ENCODE results near the gene MEI4.

The MEI4 gene

GRCh38 chr6:77910826-77911225 is 258.0 kb downstream of the MEI4 start:
- Histone ChIP-seq H3K27ac (ENCODE audit: low read length) (no peak overlapping the region), H3K4me1 (ENCODE audit: control insufficient read depth, insufficient read depth, low read length) (no peaks in the 10 kb centered on the region), H3K9me3 (ENCODE audit: control insufficient read depth, insufficient read depth, low read length) (no peaks in the 10 kb centered on the region), H3K27me3 (ENCODE audit: control insufficient read depth, insufficient read depth, low read length) (no peaks in the 10 kb centered on the region), H3K36me3 (ENCODE audit: control insufficient read depth, insufficient read depth, low read length) (no peaks in the 10 kb centered on the region), H3K4me3 (ENCODE audit: low read length) (no peak overlapping the region)
- WGBS (ENCODE audit: insufficient coverage, insufficient read length) = no CpG with 5 or more reads among the region's 1 CpG
- no peak for DNase-seq (ENCODE audit: low read depth, low spot score)

- WGBS (ENCODE audit: insufficient coverage, insufficient read length) = no CpG with 5 or more reads among the region's 3 CpGs
- Histone ChIP-seq H3K4me3 (ENCODE audit: low read length) (no peak overlapping the region), H3K4me1 (ENCODE audit: control insufficient read depth, insufficient read depth, low read length) (no peaks in the 10 kb centered on the region), H3K9me3 (ENCODE audit: control insufficient read depth, insufficient read depth, low read length) (no peaks in the 10 kb centered on the region), H3K27ac (ENCODE audit: low read length) (no peak overlapping the region), H3K36me3 (ENCODE audit: control insufficient read depth, insufficient read depth, low read length) (no peaks in the 10 kb centered on the region), H3K27me3 (ENCODE audit: control insufficient read depth, insufficient read depth, low read length) (no peaks in the 10 kb centered on the region)
- DNase-seq (ENCODE audit: low read depth, low spot score) = peak; percentile 0
These were observed 273.4 kb downstream of the MEI4 start for GRCh38 chr6:77926198-77926751.

GRCh38 chr6:77930382-77930781 is 277.5 kb downstream of the MEI4 start:
- Histone ChIP-seq H3K27me3 (ENCODE audit: control insufficient read depth, insufficient read depth, low read length) (no peaks in the 10 kb centered on the region), H3K9me3 (ENCODE audit: control insufficient read depth, insufficient read depth, low read length) (no peaks in the 10 kb centered on the region), H3K4me1 (ENCODE audit: control insufficient read depth, insufficient read depth, low read length) (no peaks in the 10 kb centered on the region), H3K4me3 (ENCODE audit: low read length) (no peak overlapping the region), H3K36me3 (ENCODE audit: control insufficient read depth, insufficient read depth, low read length) (no peaks in the 10 kb centered on the region), H3K27ac (ENCODE audit: low read length) (no peak overlapping the region)
- no peak for DNase-seq (ENCODE audit: low read depth, low spot score)
- WGBS (ENCODE audit: insufficient coverage, insufficient read length) = no CpG with 5 or more reads among the region's 2 CpGs

- no peak overlapping the region for H3K27ac ChIP-seq (ENCODE audit: low read length)
- no peaks in the 10 kb centered on the region for H3K36me3 ChIP-seq (ENCODE audit: control insufficient read depth, insufficient read depth, low read length)
- H3K4me1 ChIP-seq (ENCODE audit: control insufficient read depth, insufficient read depth, low read length) = no peaks in the 10 kb centered on the region
- no peaks in the 10 kb centered on the region for H3K27me3 ChIP-seq (ENCODE audit: control insufficient read depth, insufficient read depth, low read length)
- DNase-seq (ENCODE audit: low read depth, low spot score) = no peak
- H3K4me3 ChIP-seq (ENCODE audit: low read length) = no peak overlapping the region
- no peaks in the 10 kb centered on the region for H3K9me3 ChIP-seq (ENCODE audit: control insufficient read depth, insufficient read depth, low read length)
These were observed 278.1 kb downstream of the MEI4 start for GRCh38 chr6:77930952-77931351.

DNA sequence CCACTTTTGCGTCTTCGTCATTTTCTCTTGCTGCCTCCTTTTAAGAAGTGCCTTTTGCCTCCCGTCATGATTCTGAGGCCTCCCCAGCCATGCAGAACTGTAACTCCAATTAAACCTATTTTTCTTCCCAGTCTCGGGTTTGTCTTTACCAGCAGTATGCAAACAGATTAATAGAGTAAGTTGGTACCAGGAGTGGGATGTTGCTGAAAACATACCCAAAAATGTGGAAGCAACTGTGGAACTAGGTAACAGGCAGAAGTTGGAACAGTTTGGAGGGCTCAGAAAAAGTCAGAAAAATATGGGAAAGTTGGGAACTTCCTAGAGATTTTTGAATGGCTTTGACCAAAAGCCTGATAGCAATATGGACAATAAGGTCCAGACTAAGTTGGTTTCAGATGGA is 309.2 kb downstream of the MEI4 start:
- WGBS (ENCODE audit: insufficient coverage, insufficient read length) = no CpG with 5 or more reads among the region's 4 CpGs
- Histone ChIP-seq H3K4me3 (ENCODE audit: low read length) (no peak overlapping the region), H3K36me3 (ENCODE audit: control insufficient read depth, insufficient read depth, low read length) (no peaks in the 10 kb centered on the region), H3K27me3 (ENCODE audit: control insufficient read depth, insufficient read depth, low read length) (no peaks in the 10 kb centered on the region), H3K27ac (ENCODE audit: low read length) (no peak overlapping the region), H3K4me1 (ENCODE audit: control insufficient read depth, insufficient read depth, low read length) (no peaks in the 10 kb centered on the region), H3K9me3 (ENCODE audit: control insufficient read depth, insufficient read depth, low read length) (no peaks in the 10 kb centered on the region)
- DNase-seq (ENCODE audit: low read depth, low spot score) = no peak

GRCh38 chr6:77965449-77965848 is 312.6 kb downstream of the MEI4 start:
- Histone ChIP-seq H3K27ac (ENCODE audit: low read length) (no peak overlapping the region), H3K36me3 (ENCODE audit: control insufficient read depth, insufficient read depth, low read length) (no peaks in the 10 kb centered on the region), H3K4me3 (ENCODE audit: low read length) (no peak overlapping the region), H3K27me3 (ENCODE audit: control insufficient read depth, insufficient read depth, low read length) (no peaks in the 10 kb centered on the region), H3K9me3 (ENCODE audit: control insufficient read depth, insufficient read depth, low read length) (no peaks in the 10 kb centered on the region), H3K4me1 (ENCODE audit: control insufficient read depth, insufficient read depth, low read length) (no peaks in the 10 kb centered on the region)
- no peak for DNase-seq (ENCODE audit: low read depth, low spot score)
- WGBS (ENCODE audit: insufficient coverage, insufficient read length) = no CpG with 5 or more reads among the region's 1 CpG

DNA sequence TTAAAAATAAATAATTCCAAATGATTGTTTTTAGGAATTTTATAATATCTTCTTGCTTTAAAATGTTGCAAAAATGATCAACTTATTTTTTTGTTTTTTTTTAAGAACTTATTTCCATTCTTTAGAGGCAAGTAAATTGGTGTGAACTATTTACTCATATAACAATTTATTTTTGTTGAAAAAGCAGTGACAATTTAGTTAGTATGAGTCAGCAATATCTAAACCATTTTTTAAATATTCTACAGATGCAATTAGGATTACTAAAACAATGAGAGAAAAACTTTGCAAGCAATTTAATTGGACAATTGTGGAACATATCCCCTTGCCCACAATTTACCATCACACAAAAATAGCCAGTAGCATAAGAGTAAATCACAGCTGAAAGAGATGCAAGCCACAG is 319.5 kb downstream of the MEI4 start:
- no peak for DNase-seq (ENCODE audit: low read depth, low spot score)

More for the DNA sequence above, 319.5 kb downstream of the MEI4 start:
- Histone ChIP-seq H3K27ac (ENCODE audit: low read length) (no peak overlapping the region), H3K9me3 (ENCODE audit: control insufficient read depth, insufficient read depth, low read length) (no peaks in the 10 kb centered on the region), H3K4me3 (ENCODE audit: low read length) (no peak overlapping the region), H3K36me3 (ENCODE audit: control insufficient read depth, insufficient read depth, low read length) (no peaks in the 10 kb centered on the region), H3K27me3 (ENCODE audit: control insufficient read depth, insufficient read depth, low read length) (no peaks in the 10 kb centered on the region), H3K4me1 (ENCODE audit: control insufficient read depth, insufficient read depth, low read length) (no peaks in the 10 kb centered on the region)

All from iPS DF 6.9 (cell line).